PC-3 (cell line): ENCODE results near the gene NLRP6.

Source experiments
- EZH2 ChIP-seq: fragments of 300-600 bp; sonication (generic); IDR thresholded peaks from one replicate; pipeline ENCODE4 v1.6.1; 2017; ENCODE audit warnings: antibody characterized with exemption, mild to moderate bottlenecking, low read length; ENCODE audit not compliant: unreplicated experiment
- EZH2phosphoT487 ChIP-seq: fragments of 300-600 bp; sonication (generic); IDR thresholded peaks from 2 replicates; pipeline ENCODE4 v1.6.1; 2018; ENCODE audit warnings: mild to moderate bottlenecking, antibody characterized with exemption, low read length, borderline replicate concordance
- TF ChIP-seq, protein P1 (sequence below): fragments of 300-600 bp; sonication (generic); conservative IDR thresholded peaks from 2 replicates; pipeline ENCODE4 v1.5.1; 2017; ENCODE audit warnings: antibody characterized with exemption, low read depth, mild to moderate bottlenecking, low read length

DNA sequence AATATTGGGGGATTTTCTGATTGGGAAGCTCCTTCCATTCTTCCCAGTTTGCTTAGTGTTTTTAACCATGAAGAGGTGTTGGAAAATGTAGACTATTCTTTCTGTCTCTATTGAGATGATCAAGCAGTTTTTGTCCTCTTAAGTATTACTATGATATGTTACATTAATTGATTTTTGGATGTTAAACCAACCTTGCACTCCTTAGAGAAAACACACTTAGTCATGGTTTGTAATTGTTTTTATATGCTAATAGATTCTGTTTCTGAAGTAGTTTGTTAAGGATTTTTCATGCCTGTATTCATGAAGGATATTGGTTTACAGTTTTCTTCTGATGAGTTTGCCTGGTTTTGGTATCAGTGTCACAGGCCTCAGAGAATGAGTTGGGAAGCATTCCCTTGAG, 2.0 kb upstream of the NLRP6 start:
- TF ChIP-seq, protein P1, sequence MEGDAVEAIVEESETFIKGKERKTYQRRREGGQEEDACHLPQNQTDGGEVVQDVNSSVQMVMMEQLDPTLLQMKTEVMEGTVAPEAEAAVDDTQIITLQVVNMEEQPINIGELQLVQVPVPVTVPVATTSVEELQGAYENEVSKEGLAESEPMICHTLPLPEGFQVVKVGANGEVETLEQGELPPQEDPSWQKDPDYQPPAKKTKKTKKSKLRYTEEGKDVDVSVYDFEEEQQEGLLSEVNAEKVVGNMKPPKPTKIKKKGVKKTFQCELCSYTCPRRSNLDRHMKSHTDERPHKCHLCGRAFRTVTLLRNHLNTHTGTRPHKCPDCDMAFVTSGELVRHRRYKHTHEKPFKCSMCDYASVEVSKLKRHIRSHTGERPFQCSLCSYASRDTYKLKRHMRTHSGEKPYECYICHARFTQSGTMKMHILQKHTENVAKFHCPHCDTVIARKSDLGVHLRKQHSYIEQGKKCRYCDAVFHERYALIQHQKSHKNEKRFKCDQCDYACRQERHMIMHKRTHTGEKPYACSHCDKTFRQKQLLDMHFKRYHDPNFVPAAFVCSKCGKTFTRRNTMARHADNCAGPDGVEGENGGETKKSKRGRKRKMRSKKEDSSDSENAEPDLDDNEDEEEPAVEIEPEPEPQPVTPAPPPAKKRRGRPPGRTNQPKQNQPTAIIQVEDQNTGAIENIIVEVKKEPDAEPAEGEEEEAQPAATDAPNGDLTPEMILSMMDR = no peak
- TF ChIP-seq EZH2 (no peak), EZH2phosphoT487 (no peak)
